HG03342 (cell line): ENCODE data around the gene SRSF5.
"Not testable (repeated sequence)": the region's sequence is repeated elsewhere in the genome, so short reads cannot be mapped to it uniquely, and the experiment has no call there.

Experiments used
- ATAC-seq: cut with Tn5 transposase; IDR thresholded peaks from one replicate; pipeline ENCODE4 v1.9.1; 2021; ENCODE audit warnings: mild to moderate bottlenecking, moderate library complexity; ENCODE audit not compliant: unreplicated experiment

Gene SRSF5

DNA sequence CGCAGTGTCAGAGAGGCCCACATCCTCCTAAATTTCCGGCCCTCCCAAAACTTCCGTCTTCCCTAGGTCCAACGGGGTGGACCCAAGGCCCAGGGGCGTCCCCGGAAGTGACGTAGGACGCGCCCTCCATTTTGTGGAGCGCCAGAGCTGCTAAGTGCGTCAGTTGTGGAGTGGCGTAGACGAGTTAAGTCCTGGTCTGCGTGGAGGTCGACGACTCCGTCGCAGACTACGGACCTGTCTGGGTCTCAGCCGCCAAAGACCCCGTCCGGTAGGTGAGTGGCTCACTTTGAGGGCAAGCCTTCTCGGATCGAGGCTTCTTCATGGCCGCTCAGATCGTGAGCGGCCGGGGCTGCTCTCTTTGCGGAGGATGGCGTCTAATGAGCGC is at the start of gene SRSF5:
TSS of gene SRSF5 (plus strand) at position 159 of the 385 bp plus-strand sequence. CDS start 1,015 bp downstream, outside the sequence.
- ATAC-seq, result peak; percentile 82

DNA sequence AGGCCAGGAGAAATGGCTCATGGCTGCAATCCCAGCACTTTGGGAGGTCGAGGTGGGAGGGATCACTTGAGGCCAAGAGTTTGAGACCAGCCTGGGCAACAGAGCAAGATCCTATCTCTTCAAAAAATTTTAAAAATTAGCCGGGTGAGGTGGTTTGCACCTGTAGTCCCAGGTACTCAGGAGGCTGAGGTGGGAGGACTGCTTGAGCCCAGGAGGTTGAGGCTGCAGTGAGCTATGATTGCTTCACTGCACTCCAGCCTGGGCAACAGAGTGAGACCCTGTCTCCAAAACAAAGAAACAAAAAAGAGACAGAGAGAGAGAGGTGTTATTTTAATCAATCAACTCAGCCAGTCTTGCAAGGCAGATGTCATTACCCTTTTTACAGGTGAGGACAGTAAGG is 48.3 kb upstream of the SRSF5 start:
- not testable (repeated sequence) for ATAC-seq

DNA sequence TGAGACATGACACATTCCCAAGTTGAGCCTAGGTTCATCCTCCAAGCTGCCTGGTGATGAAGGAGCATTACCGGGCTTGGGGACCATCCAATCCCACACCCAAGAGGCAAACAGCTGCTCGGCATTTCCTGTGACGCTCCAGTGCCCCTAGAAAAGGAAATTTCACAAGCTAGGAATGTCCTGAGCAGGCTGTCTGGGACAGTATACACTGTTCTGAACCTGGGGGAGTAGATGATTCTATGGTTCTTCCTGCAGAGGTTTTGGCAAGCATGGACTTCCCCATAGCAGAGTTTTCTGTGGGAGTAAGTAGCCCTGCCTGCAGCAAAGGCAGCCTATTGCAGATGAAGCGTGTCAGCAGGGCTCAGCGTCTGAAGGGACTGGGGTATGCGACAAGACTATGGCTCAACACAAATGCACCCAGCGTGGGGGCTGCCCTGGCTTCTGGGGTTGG is 47.4 kb upstream of the SRSF5 start:
- ATAC-seq, result no peak

DNA sequence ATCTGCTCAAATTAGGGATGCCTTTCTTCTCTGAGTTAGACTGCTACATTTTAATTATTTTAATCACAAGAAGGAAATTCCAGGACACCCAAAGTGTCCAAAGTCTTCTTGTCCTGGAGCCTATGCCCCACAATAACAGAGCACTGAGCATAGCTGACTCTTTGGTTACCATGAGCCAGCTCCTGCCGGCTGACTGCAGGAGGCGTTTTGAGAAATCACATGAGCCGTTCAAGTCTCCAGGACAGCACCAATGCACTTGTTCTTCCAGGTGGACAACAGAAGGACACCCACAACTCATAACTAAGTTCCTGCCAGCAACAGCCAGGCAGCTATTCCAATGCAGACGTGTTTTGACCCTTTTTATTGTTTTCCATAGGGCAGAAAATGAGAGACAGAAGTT is 46.0 kb upstream of the SRSF5 start:
- no peak for ATAC-seq

DNA sequence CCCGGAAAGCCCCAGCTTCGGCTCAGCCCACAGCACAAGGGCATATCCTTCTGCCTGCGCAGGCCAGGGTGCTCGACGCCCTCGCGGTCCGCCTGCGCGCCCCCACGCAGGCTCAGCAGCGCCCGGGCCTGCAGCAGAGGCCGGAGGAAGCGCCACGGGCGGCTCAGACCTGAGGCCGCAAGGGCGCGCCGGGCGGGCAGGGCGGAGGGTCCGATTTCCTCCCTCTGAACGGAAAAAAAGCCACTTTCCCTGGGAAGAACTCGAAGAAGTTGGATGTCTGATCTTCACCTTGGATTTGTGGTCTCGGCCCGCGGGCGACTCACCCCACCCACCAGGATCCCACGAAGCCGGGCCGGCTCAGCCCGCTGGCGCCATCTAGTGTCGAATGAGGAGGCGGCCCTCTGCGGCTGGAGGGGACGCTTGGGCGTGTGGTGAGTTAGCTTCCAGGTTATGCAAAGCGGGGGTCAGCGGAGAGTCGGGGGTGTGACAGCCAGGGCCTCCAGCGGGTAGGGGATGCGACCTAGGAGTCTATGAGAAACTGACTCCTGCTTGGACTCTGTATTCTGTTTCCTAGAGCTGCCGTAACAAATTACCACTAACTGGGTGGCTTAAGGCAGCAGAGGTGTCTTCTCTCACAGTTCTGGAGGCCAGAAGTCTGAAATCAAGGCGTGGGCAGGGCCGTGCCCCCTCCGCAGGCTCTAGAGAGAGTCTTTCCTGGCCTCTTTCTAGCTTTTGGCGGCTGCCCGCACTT is 40.0 kb upstream of the SRSF5 start:
- peak; percentile 77 for ATAC-seq

DNA sequence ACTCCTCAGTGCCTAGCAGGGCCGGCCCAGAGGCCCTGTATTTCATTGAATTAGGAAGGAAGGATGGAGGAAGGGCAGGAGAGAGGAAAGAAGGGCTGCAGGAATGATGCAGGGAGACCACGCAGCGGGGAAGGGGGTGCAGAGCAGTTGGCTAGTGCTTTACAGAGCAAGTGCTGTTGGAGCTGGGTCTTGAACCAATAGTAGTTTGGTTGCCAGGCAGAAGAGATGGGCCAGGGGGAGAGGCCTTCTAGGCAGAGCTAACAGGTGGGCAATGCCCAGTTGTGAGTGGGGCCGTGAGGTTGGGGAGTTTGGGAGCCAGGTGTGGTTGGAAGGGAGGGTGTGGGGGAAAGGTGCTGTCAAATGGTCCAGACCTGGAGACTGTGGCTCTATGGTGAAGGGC is 39.1 kb upstream of the SRSF5 start:
- ATAC-seq, result no peak

DNA sequence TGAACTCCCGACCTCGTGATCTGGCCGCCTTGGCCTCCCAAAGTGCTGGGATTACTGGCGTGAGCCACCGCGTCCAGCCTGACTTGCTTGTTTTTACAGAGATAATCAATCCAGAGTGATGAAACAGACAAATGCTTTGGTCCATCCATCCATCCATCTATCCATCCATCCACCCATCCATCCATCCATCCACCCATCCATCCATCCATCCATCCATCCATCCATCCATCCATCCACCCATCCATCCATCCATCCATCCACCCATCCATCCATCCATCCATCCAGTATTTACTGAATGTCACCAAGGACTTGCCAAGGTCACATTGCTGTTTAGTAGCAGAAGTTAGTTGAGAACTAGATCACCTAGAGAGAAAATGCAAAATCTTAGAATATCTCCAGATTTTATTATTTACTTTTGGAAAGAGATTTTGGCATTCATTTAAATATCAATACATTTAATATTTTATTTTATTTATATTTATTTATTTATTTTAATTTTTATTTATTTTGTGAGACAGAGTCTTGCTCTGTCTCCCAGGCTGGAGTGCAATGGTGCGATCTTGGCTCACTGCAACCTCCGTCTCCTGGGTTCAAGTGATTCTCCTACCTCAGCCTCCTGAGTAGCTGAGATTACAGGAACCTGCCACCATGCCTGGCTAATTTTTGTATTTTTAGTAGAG is 34.9 kb upstream of the SRSF5 start:
- not testable (repeated sequence) for ATAC-seq

DNA sequence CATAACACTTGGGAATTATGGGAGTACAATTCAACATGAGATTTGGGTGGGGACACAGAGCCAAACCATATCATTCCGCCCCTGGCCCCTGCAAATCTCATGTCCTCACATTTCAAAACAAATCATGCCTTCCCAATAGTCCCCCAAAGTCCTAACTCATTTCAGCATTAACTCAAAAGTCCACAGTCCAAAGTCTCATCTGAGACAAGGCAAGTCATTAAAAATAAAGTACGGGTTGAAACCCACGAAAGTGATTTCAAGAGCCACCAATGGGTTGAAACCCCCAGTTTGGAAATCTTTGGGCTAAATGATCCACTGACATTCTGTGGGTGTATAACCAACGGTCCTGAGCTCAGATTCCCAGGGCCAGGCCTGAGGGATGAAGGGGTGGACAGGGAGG is 30.5 kb upstream of the SRSF5 start:
- not testable (repeated sequence) for ATAC-seq

DNA sequence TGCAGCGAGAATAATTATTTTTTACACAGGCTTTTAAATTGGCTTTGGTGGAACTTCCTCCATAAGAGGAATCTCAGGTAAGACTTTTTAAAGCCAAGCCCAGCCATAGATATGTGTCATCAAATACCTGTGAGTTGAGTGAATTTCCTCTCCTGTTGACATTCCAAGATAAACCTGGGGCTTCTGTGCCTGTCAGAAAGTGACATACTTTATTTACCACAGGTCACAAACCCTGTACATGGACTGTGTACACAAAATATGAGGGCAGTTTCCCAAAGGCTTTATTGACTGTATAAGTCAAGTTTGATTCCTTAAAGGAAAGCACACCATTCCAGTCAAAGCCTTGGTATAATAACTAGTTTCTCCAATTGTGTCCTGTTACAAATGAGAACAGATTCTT is 25.9 kb upstream of the SRSF5 start:
- ATAC-seq, result no peak

DNA sequence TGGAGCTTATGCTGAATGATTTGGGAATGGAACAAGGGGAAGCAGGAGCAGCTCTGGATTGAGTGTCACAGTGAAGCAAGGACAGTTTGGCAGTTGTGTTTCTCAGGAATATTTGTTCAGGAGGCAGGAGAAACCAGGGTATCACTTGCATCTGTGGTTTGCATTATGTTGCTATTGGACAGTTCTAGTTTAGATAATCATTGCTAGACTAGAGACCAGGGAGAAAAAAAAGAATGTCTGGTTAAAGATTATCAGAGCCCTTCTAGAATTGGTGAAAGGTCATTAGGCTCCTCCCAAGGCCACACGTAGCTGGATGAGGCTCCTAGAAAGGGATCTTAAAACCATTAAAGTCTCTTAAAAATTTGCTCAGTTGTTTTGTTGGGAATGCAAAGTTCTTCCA is 17.0 kb upstream of the SRSF5 start:
- ATAC-seq, result peak; percentile 71

DNA sequence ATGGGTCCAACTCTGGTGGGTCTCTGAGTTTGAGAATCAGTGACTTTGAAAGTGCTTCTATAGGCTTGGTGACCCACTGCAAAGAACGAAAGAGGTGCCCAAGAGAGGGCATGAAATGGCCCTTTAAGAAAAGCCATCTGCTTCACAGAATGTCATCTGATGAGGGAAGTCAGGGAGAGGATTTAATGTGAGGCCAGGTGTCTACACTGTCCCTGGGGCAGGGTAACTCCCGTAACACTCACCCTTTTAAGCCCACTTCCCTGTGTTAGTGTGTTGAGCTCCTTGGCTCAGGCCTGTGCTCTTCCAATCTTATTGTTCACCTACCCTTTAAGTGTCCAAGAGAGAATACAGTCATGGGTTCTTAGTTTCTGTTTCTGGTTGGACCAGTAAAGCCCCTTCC is 16.4 kb upstream of the SRSF5 start:
- no peak for ATAC-seq

DNA sequence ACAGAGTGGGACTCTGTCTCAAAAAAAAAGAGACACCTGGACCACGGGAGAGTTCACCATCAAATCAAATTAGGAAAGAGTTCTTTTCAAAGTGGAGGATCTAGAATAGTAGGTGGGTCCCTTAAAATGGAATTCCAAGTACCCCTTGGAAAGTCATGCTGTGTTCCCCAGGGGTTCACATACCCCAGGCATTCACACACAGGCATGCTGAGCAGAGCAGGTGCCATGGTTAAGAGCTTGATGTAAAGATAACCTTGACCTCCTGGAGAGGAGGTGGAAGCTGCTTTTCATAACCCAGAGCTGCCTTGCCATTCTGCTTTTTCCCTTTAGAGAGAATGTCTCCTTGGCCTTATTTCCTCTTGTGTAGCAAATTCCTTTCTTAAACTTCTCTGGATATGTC is 14.2 kb upstream of the SRSF5 start:
- ATAC-seq, result no peak

DNA sequence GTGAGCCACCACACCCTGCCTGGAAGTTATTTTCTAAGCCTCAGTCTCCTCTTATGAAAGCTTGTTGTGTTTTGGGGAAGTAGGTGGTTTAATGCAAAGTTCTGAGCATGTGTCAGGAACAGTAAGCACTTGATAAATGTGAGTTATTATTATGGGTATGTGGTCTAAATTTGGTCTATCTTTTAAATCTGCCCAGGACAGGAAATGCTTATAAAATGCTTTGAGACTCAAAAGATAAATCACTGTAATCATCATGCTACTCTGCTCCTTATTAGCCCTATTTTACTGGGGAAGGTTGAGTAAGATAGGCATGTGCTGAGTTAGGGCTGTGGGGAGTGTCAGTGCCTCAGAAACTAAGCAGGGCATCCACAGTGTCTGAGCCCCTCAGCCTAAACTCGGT is 13.1 kb upstream of the SRSF5 start:
- ATAC-seq, result no peak

DNA sequence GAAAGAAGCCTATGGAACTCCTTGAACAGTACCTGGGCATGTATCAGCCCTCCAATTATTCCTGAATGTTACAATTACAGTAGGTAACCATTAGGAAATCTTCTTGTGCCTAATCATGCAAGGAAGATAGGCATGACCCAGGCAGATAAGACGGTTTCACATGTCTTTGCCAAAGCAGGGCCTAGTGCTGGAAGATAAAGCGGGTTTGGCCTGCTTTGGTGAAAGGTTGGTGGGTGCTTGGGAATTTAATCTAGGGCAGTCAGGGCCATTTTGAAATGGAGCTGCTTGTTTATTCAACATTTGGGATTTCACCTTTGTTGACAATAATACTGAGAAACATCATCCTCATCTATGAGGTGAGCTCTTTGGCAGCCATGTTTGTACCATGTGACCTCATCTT is 12.5 kb upstream of the SRSF5 start:
- no peak for ATAC-seq

DNA sequence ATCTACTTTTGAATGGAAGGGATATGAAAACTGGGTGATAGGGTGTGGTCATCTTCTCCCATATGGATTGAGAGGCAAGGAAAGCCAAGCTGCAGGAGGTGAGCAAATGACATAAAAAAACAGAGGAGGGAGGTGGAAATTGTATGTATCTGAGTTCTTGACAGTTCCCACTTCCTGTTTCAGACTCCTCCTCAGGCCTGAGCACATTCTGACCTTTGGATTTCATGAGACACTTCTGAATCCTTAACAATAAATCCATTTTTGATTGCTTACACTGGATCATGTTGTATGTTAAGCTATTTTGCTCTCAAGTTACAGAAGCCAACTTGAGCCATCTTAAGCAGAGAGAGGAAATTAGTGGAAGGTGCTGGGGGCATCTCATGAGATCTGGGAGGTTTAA is 11.6 kb upstream of the SRSF5 start:
- ATAC-seq, result no peak

DNA sequence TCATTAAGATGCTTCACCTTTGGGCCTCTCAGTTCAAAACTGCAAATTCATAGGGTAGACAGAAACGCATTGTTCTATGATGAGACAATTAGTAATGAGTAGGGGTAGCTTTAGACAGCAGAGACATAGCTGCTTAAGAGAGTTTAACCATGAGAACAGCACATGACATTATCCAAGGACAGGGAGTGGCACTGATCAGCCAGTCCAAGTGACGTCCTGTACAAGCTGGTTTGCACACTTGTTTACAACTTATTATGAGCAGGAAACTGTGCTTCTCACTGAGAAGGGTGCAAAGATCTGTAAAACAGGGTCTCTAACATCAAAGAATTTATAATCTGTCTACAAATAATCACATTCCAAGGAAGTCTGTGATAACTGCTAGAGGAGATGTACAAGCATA is 11.2 kb upstream of the SRSF5 start:
- no peak for ATAC-seq

DNA sequence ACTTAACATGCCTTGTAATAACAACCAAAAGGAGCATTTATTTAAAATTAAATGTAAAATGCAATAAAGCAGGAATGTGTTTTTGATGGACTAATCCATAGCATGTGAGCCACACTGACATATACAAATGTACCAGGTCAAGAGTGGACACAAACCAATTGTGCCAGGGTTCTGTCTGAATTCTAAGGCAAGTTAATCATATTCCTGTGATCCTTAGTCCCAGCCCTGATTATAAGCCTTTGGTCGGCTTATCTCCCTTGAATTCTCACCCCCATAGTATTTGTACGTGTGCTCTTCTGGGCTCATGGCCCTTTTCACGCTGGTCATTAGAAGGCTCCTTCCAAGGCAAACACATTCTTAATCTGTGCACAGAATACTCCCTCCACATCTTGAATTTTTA is 10.6 kb upstream of the SRSF5 start:
- no peak for ATAC-seq

DNA sequence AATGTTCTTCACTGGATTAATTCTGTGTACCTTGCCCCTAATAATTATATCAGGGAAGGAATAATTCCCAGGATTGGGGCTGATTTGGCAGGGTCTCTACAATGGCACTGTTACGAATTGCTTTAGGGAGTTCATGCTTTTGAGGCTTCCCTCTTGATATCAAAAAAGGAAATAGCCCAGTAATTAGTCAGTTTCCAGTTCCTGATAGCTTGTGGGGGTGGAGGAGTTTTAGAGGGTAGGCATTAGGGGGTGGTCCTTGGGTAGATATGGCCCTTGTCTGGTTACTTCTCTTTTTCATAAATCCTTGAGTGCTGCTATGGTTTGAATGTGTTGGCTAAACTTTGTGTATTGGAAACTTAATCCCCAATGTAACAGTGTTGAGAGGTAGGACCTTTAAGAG is 6.1 kb upstream of the SRSF5 start:
- no peak for ATAC-seq

DNA sequence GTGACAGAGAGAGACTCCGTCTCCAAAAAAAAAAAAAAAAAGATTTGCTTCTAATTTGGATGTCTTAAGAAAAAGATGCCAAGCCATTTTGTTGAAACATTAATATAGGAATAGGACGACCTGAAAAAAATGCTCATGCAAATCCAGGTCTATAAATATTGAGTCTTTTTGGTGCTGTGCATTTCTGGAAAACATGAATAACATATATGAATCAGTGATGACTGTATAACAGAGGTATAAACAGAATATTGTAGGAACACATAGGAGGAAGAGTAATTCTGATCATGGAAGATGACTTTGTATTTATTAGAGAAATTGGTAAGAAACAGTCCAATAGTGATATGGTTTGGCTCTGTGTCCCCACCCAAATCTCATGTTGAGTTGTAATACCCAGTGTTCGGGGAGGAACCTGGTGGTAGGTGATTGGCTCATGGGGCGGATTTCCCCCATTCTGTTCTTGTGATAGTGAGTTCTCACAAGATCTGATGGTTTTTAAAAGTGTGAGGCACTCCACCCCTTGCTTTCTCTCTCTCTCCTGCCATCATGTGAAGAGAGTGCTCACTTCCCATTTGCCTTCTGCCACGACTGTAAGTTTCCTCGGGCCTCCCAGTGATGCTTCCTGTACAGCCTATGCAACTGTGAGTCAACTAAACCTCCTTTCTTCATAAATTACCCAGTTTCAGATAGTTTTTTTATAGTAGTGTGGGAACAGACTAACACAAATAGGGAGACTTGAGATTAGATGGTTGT is 3.0 kb upstream of the SRSF5 start:
- ATAC-seq, result no peak

DNA sequence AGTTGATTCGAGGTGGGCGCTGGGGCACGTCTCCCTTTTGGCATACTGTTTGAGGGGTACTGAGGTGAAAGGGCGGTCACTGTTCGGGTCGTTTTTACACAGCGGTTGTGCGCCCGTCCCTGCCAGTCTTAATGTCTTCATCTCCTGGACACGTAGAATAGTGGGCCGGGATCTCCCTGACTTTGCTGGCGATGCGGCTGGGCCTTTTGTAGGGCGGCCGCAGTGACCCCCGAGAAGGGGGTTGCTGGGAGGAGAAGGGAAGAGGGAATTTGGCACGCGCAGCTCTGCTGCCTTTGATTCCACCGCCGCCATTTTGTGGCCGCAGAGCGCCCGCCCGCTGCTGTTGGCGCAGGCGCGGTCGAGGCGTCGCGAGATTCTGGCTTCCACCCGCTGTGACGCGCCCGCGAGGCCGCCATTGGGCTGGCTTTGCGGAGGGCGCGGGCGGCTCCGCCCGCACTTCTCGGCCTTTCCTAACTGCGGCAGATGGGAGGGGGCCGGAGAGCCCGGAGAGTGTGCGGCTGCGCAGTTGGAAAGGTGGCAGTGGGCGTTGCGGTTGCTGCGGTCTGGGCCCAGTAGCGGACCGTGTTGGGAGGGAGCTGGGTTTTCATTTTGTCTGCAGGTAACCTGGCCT is 542 bp downstream of the SRSF5 start:
- ATAC-seq, result peak; percentile 70

DNA sequence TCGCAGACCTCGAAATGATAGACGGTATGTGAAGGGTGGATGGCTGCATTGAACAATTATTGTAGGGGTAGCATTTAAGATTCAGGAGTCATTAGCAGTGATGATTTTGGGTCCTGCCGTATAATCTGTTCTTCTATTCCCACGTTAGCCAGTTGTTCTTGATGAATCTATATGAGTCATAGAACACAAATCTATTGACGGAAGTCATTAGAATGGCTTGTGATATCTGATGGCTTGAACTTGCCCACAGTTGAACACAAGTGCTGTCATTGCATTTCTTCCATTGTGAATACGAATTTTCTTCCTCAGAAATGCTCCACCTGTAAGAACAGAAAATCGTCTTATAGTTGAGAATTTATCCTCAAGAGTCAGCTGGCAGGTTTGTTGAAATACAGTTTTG is 1.9 kb downstream of the SRSF5 start:
- ATAC-seq, result no peak
